Measurements from ENCODE around the gene CELF2. TPM values are rescaled to one million over a fixed set of nuclear protein-coding genes. Genes with fewer than 3 reads are reported as not detected.

The CELF2 gene
- total RNA-seq, 1 donor from 2014 or later = 31.6 TPM

DNA sequence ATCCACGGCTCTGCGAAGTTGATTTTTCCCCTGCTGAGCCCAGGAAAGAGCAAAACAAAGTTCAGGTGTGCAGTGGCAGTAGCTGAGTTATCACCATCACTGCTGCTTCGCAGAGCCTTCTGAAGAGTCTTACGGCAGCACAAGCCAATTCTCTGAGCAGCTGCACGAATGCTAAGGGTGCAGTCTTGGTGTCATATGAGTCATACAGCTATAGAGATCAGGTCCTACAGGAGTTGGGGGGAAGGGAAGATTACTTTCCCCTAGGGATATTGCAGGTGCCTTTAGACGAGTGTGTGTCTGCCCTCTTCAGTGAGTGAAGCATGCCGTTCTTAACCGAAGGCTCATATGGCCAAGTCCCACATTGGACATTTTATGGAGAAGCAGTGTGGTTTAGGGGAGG, 227.8 kb downstream of the CELF2 start:
- Histone ChIP-seq H3K9ac (no peak overlapping the region), H3K9me3 (ENCODE audit: low read depth) (no peaks in the 10 kb centered on the region), H3K4me1 (peaks cover 13% of the 10 kb centered on the region), H3K4me3 (no peak overlapping the region), H4K20me1 (ENCODE audit: low read depth) (no peaks in the 10 kb centered on the region), H3K36me3 (no peaks in the 10 kb centered on the region), H2AFZ (replicated peaks) (no peak overlapping the region), H3F3A (ENCODE audit: low read depth) (no peaks in the 10 kb centered on the region), H3K79me2 (ENCODE audit: low read depth) (peaks cover 7% of the 10 kb centered on the region), H3K27ac (no peak overlapping the region), H3K27me3 (no peaks in the 10 kb centered on the region), H3K4me2 (no peak overlapping the region)
- DNase-seq (ENCODE audit: low spot score) = no peak
- Mint-ChIP-seq H3K4me1 (peaks cover 17% of the 10 kb centered on the region), H3K9me3 (no peaks in the 10 kb centered on the region), H3K27ac (no peak overlapping the region), H3K36me3 (peaks cover 4% of the 10 kb centered on the region), H3K4me3 (no peak overlapping the region), H3K27me3 (ENCODE audit: insufficient read depth, low read depth) (no peaks in the 10 kb centered on the region)
- TF ChIP-seq, protein P1, sequence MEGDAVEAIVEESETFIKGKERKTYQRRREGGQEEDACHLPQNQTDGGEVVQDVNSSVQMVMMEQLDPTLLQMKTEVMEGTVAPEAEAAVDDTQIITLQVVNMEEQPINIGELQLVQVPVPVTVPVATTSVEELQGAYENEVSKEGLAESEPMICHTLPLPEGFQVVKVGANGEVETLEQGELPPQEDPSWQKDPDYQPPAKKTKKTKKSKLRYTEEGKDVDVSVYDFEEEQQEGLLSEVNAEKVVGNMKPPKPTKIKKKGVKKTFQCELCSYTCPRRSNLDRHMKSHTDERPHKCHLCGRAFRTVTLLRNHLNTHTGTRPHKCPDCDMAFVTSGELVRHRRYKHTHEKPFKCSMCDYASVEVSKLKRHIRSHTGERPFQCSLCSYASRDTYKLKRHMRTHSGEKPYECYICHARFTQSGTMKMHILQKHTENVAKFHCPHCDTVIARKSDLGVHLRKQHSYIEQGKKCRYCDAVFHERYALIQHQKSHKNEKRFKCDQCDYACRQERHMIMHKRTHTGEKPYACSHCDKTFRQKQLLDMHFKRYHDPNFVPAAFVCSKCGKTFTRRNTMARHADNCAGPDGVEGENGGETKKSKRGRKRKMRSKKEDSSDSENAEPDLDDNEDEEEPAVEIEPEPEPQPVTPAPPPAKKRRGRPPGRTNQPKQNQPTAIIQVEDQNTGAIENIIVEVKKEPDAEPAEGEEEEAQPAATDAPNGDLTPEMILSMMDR (IDR thresholded peaks at IDR 0.05) = no peak
- TF ChIP-seq EZH2 (IDR thresholded peaks at IDR 0.05) (no peak), EZH2phosphoT487 (IDR thresholded peaks at IDR 0.05) (no peak)

GRCh38 chr10:11245981-11246590, 228.4 kb downstream of the CELF2 start:
- Histone ChIP-seq H4K20me1 (ENCODE audit: low read depth) (no peaks in the 10 kb centered on the region), H3K4me1 (peaks cover 13% of the 10 kb centered on the region), H3K9ac (no peak overlapping the region), H3K27ac (no peak overlapping the region), H3F3A (ENCODE audit: low read depth) (no peaks in the 10 kb centered on the region), H3K4me3 (no peak overlapping the region), H3K4me2 (no peak overlapping the region), H2AFZ (replicated peaks) (no peak overlapping the region), H3K79me2 (ENCODE audit: low read depth) (peaks cover 5% of the 10 kb centered on the region), H3K9me3 (ENCODE audit: low read depth) (no peaks in the 10 kb centered on the region), H3K27me3 (no peaks in the 10 kb centered on the region), H3K36me3 (no peaks in the 10 kb centered on the region)
- H3K27ac Mint-ChIP-seq = no peak overlapping the region
- H3K36me3 Mint-ChIP-seq = peaks cover 4% of the 10 kb centered on the region
- H3K4me3 Mint-ChIP-seq = no peak overlapping the region
- no peak for DNase-seq (ENCODE audit: low spot score)
- no peaks in the 10 kb centered on the region for H3K9me3 Mint-ChIP-seq
- peaks cover 20% of the 10 kb centered on the region for H3K4me1 Mint-ChIP-seq
- TF ChIP-seq EZH2phosphoT487 (IDR thresholded peaks at IDR 0.05) (no peak), EZH2 (IDR thresholded peaks at IDR 0.05) (no peak)
- TF ChIP-seq, protein P1 (IDR thresholded peaks at IDR 0.05) = no peak
- no peaks in the 10 kb centered on the region for H3K27me3 Mint-ChIP-seq (ENCODE audit: insufficient read depth, low read depth)

GRCh38 chr10:11246752-11247467, 229.2 kb downstream of the CELF2 start:
- DNase-seq (ENCODE audit: low spot score) = no peak
- H3K27ac ChIP-seq = no peak overlapping the region
- H4K20me1 ChIP-seq (ENCODE audit: low read depth) = no peaks in the 10 kb centered on the region
- H3K4me3 ChIP-seq = no peak overlapping the region
- no peaks in the 10 kb centered on the region for H3F3A ChIP-seq (ENCODE audit: low read depth)
- H3K4me1 ChIP-seq = peaks cover 13% of the 10 kb centered on the region
- H3K36me3 ChIP-seq = no peaks in the 10 kb centered on the region
- TF ChIP-seq, protein P1 (IDR thresholded peaks at IDR 0.05) = no peak
- TF ChIP-seq EZH2 (IDR thresholded peaks at IDR 0.05) (no peak), EZH2phosphoT487 (IDR thresholded peaks at IDR 0.05) (no peak)
- no peaks in the 10 kb centered on the region for H3K79me2 ChIP-seq (ENCODE audit: low read depth)
- no peak overlapping the region for H2AFZ ChIP-seq (replicated peaks)
- H3K9me3 Mint-ChIP-seq = no peaks in the 10 kb centered on the region
- no peak overlapping the region for H3K4me2 ChIP-seq
- no peaks in the 10 kb centered on the region for H3K9me3 ChIP-seq (ENCODE audit: low read depth)
- no peak overlapping the region for H3K4me3 Mint-ChIP-seq
- no peak overlapping the region for H3K27ac Mint-ChIP-seq
- H3K4me1 Mint-ChIP-seq = peaks cover 20% of the 10 kb centered on the region
- H3K36me3 Mint-ChIP-seq = peaks cover 4% of the 10 kb centered on the region
- no peaks in the 10 kb centered on the region for H3K27me3 ChIP-seq
- no peaks in the 10 kb centered on the region for H3K27me3 Mint-ChIP-seq (ENCODE audit: insufficient read depth, low read depth)
- H3K9ac ChIP-seq = no peak overlapping the region
